Measurements from ENCODE around the gene RADIL.
"Not testable (repeated sequence)": the region's sequence is repeated elsewhere in the genome, so short reads cannot be mapped to it uniquely, and the experiment has no call there.

RADIL gene

DNA sequence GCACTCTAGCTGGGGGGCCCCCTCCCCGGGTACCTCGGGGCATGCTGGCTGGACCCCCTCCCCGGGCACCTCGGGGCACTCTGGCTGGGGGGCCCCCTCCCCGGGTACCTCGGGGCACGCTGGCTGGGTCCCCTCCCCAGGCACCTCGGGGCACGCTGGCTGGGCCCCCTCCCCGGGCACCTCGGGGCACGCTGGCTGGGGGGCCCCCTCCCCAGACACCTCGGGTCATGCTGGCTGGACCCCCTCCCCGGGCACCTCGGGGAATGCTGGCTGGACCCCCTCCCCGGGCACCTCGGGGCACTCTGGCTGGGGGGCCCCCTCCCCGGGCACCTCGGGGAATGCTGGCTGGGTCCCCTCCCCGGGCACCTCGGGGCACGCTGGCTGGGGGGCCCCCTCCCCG lies 80.9 kb downstream of the RADIL start:
- H3K9me3 ChIP-seq (ENCODE audit: control insufficient read depth in 1 of 2, low read length in 2 of 2); H3K4me3 ChIP-seq (ENCODE audit: low read depth in 1 of 2, low read length in 2 of 2); H3K36me3 ChIP-seq (ENCODE audit: control insufficient read depth in 1 of 2, insufficient read depth in 2 of 2, low read length in 2 of 2); H3K27ac ChIP-seq (ENCODE audit: low read length); H3K4me1 ChIP-seq (ENCODE audit: control insufficient read depth in 1 of 2, insufficient read depth in 2 of 2, low read length in 2 of 2); H3K27me3 ChIP-seq (ENCODE audit: low read depth, low read length): not testable (repeated sequence)

DNA sequence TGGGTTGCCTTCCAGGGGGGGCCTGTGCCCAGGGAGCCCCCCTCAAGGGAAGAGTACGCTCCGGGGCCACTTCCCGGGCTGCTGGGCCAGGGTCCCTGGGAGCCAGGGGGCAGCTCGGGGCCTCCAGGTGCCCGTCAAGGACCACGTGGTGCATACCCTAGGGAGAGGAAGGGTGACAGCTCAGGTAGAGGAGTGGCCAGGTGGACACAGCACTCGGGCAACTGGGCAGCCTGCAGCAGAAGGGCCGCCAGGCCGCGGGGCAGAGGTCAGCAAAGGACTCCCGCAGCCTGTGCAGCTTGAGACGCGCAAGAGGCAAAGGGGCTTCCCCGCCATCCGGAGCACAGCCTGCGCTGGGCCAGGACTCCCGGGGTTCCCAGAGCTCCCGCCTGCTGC lies 81.7 kb downstream of the RADIL start:
- Histone ChIP-seq H3K4me3 (ENCODE audit: low read depth in 1 of 2, low read length in 2 of 2) (no peak overlapping the region), H3K4me1 (ENCODE audit: control insufficient read depth in 1 of 2, insufficient read depth in 2 of 2, low read length in 2 of 2) (peaks cover 0 to 6% of the 10 kb centered on the region in 2 donors), H3K9me3 (ENCODE audit: control insufficient read depth in 1 of 2, low read length in 2 of 2) (no peaks in the 10 kb centered on the region), H3K36me3 (ENCODE audit: control insufficient read depth in 1 of 2, insufficient read depth in 2 of 2, low read length in 2 of 2) (no peaks in the 10 kb centered on the region), H3K27ac (ENCODE audit: low read length) (no peak overlapping the region), H3K27me3 (ENCODE audit: low read depth, low read length) (no peaks in the 10 kb centered on the region)

DNA sequence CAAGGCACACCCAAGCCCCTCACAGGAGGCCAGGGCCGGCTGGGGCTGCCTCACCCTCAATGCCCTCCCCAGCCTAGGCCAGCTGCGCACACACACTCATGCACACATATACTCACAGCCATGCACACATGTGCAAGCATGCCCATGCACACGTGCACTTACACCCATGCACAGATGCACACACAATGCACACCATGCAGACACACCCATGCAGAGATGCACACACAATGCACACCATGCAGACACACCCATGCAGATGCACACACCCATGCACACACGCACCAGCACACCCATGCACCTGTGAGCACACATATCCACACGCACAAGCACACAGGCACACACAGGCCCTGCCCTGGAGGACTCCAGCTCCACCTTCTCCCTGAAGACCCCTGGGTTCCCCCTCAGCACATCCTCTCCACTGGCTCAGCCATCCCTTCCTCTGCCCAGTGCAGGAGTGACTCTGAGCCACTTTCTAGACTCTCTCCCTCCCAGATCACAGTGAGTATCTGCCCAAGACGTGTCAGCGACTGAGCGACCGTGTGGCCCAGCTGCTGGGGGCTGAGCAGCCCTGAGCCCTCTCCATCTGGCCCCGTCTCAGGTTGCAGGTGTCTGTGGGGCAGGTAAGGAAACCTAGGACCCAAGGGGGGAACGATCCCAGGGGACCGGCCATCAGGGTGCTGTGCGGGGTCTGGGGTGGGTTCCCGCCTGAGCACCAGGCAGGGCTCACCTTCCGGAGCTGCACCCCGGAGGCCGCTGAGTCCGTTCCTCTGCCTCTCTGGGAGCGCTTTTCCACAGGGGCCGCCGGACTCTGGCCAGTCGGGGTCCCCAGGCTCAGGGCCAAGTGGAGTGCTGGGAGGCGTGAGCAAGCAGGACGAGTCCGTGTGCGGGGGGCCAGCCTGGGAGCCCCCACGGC lies 82.3 kb downstream of the RADIL start:
- Histone ChIP-seq H3K4me3 (ENCODE audit: low read depth in 1 of 2, low read length in 2 of 2) (no peak overlapping the region), H3K36me3 (ENCODE audit: control insufficient read depth in 1 of 2, insufficient read depth in 2 of 2, low read length in 2 of 2) (no peaks in the 10 kb centered on the region), H3K9me3 (ENCODE audit: control insufficient read depth in 1 of 2, low read length in 2 of 2) (no peaks in the 10 kb centered on the region), H3K4me1 (ENCODE audit: control insufficient read depth in 1 of 2, insufficient read depth in 2 of 2, low read length in 2 of 2) (peaks cover 0 to 6% of the 10 kb centered on the region in 2 donors), H3K27me3 (ENCODE audit: low read depth, low read length) (no peaks in the 10 kb centered on the region), H3K27ac (ENCODE audit: low read length) (no peak overlapping the region)

DNA sequence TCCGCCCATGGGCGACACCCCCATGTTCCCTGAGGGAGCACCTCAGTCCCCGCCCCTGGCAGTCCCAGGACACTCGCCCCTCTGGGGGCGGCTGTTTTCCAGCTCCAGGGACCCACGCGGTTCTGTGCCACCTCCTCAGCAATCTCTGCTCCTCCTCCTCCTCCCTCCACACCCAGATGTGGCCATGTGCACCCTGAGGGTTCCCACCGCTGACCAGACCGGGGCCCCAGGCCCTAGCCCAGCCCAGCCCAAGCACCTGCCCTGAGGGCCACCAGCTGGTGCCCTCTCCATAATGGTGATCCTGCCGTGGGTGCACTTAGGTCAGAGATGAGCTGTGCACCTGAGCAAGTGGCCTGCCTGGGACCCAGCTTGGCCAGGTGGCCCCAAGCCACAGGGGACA lies 83.0 kb downstream of the RADIL start:
- Histone ChIP-seq H3K27me3 (ENCODE audit: low read depth, low read length) (no peaks in the 10 kb centered on the region), H3K36me3 (ENCODE audit: control insufficient read depth in 1 of 2, insufficient read depth in 2 of 2, low read length in 2 of 2) (no peaks in the 10 kb centered on the region), H3K4me3 (ENCODE audit: low read depth in 1 of 2, low read length in 2 of 2) (no peak overlapping the region), H3K4me1 (ENCODE audit: control insufficient read depth in 1 of 2, insufficient read depth in 2 of 2, low read length in 2 of 2) (peaks cover 0 to 6% of the 10 kb centered on the region in 2 donors), H3K27ac (ENCODE audit: low read length) (no peak overlapping the region), H3K9me3 (ENCODE audit: control insufficient read depth in 1 of 2, low read length in 2 of 2) (no peaks in the 10 kb centered on the region)

DNA sequence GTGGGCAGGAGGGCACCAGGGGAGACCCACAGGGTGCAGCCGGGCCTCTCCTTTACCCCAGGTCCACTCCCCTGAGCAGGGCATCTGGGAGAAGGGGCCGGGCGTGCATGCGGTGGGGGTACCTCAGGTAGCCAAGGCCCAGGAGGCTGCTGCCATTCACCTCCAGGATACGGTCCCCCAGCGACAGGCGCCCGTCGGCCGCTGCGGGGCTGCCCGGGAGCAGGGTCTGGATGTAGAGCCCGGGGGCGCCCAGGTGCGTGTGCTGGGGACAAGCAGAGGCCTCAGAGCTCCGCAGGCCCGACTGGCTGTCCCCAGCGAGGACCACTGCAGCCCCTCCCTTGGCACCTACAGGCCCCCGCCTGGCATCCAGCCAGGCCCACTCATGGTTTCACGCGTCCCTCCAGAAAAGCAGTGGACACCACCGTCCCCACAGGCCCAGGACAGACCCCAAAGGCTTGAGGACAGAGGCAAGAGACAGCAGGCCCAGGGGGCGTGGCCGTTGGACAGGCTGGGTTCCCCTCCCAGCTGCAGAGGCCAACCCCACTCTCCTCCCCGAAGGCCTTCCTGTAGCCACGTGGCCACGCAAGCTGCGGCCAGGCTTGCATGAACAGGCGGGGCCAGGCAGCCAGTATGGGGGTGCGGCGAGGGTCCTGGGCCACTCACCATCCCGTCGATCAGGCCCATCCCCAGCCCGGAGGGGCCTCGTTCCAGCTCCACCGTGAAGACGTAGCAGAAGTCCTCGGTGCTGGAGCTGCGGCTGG lies 83.8 kb downstream of the RADIL start:
- H3K4me3 ChIP-seq (ENCODE audit: low read depth in 1 of 2, low read length in 2 of 2), result no peak overlapping the region
- no peaks in the 10 kb centered on the region for H3K9me3 ChIP-seq (ENCODE audit: control insufficient read depth in 1 of 2, low read length in 2 of 2)
- H3K36me3 ChIP-seq (ENCODE audit: control insufficient read depth in 1 of 2, insufficient read depth in 2 of 2, low read length in 2 of 2), result no peaks in the 10 kb centered on the region
- peaks cover 0 to 6% of the 10 kb centered on the region in 2 donors for H3K4me1 ChIP-seq (ENCODE audit: control insufficient read depth in 1 of 2, insufficient read depth in 2 of 2, low read length in 2 of 2)
- no peak overlapping the region for H3K27ac ChIP-seq (ENCODE audit: low read length)
- H3K27me3 ChIP-seq (ENCODE audit: low read depth, low read length), result no peaks in the 10 kb centered on the region

DNA sequence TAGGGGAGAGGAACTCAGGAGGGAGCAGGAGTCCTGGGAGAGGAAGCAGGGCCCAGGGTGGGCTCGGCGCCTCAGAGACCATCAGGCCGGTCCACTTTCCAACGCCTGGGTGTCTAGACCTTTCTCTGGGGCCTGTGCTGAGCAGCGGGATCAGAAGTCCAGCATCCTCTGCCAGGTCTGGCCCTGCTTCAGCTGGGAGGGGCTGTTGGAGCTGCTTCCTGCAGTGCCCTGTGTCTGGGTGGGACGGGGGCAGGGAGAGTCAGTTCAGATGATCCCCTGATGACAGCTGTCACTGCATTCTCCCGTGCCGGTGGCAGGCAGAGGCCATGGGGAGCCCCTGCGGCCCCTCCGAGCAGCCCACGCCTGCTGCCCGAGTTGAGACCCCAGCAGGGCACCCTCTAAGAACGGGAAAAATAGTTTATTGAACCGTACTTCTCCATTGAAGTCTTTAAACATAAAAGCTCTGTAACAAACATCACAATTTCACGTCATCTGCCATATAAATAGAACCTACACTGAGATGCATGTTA lies 84.7 kb downstream of the RADIL start:
- Histone ChIP-seq H3K36me3 (ENCODE audit: control insufficient read depth in 1 of 2, insufficient read depth in 2 of 2, low read length in 2 of 2) (no peaks in the 10 kb centered on the region), H3K9me3 (ENCODE audit: control insufficient read depth in 1 of 2, low read length in 2 of 2) (no peaks in the 10 kb centered on the region), H3K4me3 (ENCODE audit: low read depth in 1 of 2, low read length in 2 of 2) (no peak overlapping the region), H3K4me1 (ENCODE audit: control insufficient read depth in 1 of 2, insufficient read depth in 2 of 2, low read length in 2 of 2) (peaks cover 0 to 6% of the 10 kb centered on the region in 2 donors), H3K27ac (ENCODE audit: low read length) (no peak overlapping the region), H3K27me3 (ENCODE audit: low read depth, low read length) (no peaks in the 10 kb centered on the region)

DNA sequence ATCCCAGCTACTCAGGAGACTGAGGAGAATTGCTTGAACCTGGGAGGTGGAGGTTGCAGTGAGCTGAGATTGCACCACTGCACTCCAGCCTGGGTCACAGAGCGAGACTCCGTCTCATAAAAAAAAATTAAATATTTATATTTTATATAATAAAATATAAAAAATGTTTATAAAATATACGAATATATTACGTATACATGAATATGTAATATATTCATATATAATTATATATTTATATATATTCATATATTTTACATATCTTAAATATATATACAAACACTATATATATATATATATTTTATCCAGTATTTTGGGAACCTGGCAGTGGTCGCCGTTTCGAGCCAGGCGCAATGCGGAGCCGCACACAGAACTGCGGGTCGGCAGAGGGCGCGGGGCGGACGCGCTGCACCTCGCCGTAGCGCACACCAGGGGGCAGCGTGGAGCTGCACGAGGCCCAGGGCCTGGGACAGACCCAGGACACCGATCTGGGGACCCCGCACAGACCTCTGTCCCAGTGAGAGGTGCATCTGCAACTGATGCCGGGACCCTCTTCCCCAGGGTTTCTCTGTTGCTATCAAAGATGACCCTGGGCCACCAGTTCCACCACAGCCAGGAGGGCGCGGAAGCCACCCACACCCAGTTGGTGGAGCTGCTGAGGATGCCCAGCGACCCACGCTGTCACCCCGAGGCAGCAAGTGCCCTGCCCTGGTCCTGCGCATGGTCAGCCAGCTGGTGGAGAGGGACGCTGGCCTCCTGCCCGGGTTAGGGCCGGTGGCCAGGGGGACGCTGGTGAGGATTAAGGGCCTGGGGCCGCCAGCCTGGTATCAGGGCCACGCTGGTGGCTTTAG lies 85.4 kb downstream of the RADIL start:
- no peak overlapping the region for H3K4me3 ChIP-seq (ENCODE audit: low read depth in 1 of 2, low read length in 2 of 2)
- peaks cover 0 to 7% of the 10 kb centered on the region in 2 donors for H3K4me1 ChIP-seq (ENCODE audit: control insufficient read depth in 1 of 2, insufficient read depth in 2 of 2, low read length in 2 of 2)
- H3K36me3 ChIP-seq (ENCODE audit: control insufficient read depth in 1 of 2, insufficient read depth in 2 of 2, low read length in 2 of 2), result no peaks in the 10 kb centered on the region
- no peak overlapping the region for H3K27ac ChIP-seq (ENCODE audit: low read length)
- H3K9me3 ChIP-seq (ENCODE audit: control insufficient read depth in 1 of 2, low read length in 2 of 2), result no peaks in the 10 kb centered on the region
- no peaks in the 10 kb centered on the region for H3K27me3 ChIP-seq (ENCODE audit: low read depth, low read length)

DNA sequence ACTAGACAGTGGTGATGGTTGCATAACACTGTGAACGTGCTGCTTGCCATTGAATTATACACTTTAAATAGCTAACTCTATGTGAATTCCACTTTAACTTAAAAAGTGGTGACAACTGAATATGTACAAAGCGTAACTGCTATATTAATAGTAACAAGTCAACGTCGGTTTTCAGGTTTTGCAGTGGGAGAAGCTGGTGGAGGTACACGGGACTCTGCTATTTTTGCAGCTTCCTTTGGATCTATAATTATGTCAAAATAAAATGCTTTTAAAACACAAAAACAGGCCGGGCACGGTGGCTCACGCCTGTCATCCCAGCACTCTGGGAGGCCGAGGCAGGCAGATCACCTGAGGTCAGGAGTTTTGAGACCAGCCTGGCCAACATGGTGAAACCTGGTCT lies 87.1 kb downstream of the RADIL start:
- Histone ChIP-seq H3K4me3 (ENCODE audit: low read depth in 1 of 2, low read length in 2 of 2) (no peak overlapping the region), H3K36me3 (ENCODE audit: control insufficient read depth in 1 of 2, insufficient read depth in 2 of 2, low read length in 2 of 2) (peaks cover 0 to 3% of the 10 kb centered on the region in 2 donors), H3K9me3 (ENCODE audit: control insufficient read depth in 1 of 2, low read length in 2 of 2) (no peaks in the 10 kb centered on the region), H3K27me3 (ENCODE audit: low read depth, low read length) (no peaks in the 10 kb centered on the region), H3K27ac (ENCODE audit: low read length) (no peak overlapping the region), H3K4me1 (ENCODE audit: control insufficient read depth in 1 of 2, insufficient read depth in 2 of 2, low read length in 2 of 2) (peaks cover 0 to 19% of the 10 kb centered on the region in 2 donors)

DNA sequence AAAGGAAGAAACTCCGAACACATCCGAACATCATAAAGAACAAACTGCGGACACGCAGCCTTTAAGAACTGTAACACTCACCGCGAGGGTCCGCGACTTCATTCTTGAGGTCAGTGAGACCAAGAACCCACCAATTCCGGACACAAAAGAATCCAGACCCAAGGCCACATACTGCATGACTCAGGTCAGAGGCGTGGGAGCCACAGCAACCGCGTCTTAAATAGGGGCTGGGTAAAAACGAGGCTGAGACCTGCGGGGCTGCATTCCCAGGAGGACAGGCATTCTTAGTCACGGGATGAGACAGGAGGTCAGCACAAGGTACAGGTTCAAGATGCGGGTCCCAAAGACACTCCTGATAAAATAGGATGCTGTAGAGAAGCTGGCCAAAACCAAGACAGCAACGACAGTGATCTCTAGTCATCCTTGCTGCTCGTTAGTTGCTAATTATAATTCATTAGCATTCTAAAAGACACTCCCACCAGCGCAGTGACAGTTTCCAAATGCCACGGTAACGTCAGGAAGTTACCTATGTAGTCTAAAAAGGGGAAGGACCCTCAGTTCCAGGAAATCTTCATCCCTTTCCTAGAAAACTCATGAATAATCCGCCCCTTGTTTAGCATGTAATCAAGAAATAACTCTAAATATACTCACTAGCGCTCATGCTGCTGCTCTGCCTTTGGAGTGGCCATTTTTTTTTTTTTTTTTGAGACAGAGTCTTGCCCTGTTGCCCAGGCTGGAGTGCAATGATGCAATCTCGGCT lies 88.7 kb downstream of the RADIL start:
- Histone ChIP-seq H3K27ac (ENCODE audit: low read length) (no peak overlapping the region), H3K9me3 (ENCODE audit: control insufficient read depth in 1 of 2, low read length in 2 of 2) (no peaks in the 10 kb centered on the region), H3K36me3 (ENCODE audit: control insufficient read depth in 1 of 2, insufficient read depth in 2 of 2, low read length in 2 of 2) (peaks cover 0 to 16% of the 10 kb centered on the region in 2 donors), H3K4me1 (ENCODE audit: control insufficient read depth in 1 of 2, insufficient read depth in 2 of 2, low read length in 2 of 2) (peaks cover 0 to 19% of the 10 kb centered on the region in 2 donors), H3K4me3 (ENCODE audit: low read depth in 1 of 2, low read length in 2 of 2) (no peak overlapping the region), H3K27me3 (ENCODE audit: low read depth, low read length) (no peaks in the 10 kb centered on the region)

DNA sequence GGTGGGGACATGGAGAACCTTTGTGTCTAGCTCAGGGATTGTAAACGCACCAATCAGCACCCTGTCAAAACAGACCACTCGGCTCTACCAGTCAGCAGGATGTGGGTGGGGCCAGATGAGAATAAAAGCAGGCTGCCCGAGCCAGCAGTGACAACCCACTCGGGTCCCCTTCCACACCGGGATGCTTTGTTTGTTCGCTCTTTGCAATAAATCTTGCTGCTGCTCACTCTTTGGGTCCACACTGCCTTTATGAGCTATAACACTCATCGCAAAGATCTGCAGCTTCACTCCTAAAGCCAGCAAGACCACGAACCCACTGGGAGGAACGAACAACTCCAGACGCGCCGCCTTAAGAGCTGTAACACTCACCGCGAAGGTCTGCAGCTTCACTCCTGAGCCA lies 89.3 kb downstream of the RADIL start:
- not testable (repeated sequence) for H3K27ac ChIP-seq (ENCODE audit: low read length); H3K9me3 ChIP-seq (ENCODE audit: control insufficient read depth in 1 of 2, low read length in 2 of 2); H3K4me3 ChIP-seq (ENCODE audit: low read depth in 1 of 2, low read length in 2 of 2); H3K27me3 ChIP-seq (ENCODE audit: low read depth, low read length)
- Histone ChIP-seq H3K4me1 (ENCODE audit: control insufficient read depth in 1 of 2, insufficient read depth in 2 of 2, low read length in 2 of 2) (peaks cover 0 to 19% of the 10 kb centered on the region in 2 donors), H3K36me3 (ENCODE audit: control insufficient read depth in 1 of 2, insufficient read depth in 2 of 2, low read length in 2 of 2) (peaks cover 0 to 22% of the 10 kb centered on the region in 2 donors)

Measured in muscle layer of duodenum (tissue), 2 donors.